ENCODE measurements around the gene BEND6.

Gene BEND6

DNA sequence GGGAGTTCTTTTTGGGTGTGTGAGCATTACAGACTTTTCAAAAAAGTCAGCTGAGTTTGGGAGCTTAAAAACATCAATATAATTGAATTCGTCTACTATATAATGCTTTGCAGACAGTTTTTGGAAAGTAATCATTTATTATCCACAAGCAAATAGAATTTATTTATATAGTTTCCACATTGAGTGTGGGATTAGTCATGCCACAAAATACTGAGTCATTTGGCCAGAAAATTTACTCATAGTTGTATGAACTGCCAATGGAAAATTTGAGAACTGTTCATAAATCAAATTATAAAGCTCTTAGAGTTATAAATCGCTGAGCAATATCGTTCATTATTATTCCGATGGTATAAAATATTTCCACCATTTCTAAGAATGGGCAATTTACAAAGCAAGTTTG lies 5.0 kb downstream of the BEND6 start:
- Histone ChIP-seq H3K27ac (ENCODE audit: low read length) (no peak overlapping the region), H3K27me3 (ENCODE audit: insufficient read depth, low read length) (peaks cover 14% of the 10 kb centered on the region; the same call in 1 of the 2 replicates), H3K36me3 (ENCODE audit: insufficient read depth, low read depth, low read length) (no peaks in the 10 kb centered on the region), H3K9me3 (ENCODE audit: insufficient read depth, low read depth, low read length) (no peaks in the 10 kb centered on the region), H3K4me3 (ENCODE audit: low read length) (no peak overlapping the region), H3K9ac (ENCODE audit: low read depth, low read length) (no peak overlapping the region), H3K4me1 (ENCODE audit: insufficient read depth, low read length) (peaks cover 11% of the 10 kb centered on the region)

DNA sequence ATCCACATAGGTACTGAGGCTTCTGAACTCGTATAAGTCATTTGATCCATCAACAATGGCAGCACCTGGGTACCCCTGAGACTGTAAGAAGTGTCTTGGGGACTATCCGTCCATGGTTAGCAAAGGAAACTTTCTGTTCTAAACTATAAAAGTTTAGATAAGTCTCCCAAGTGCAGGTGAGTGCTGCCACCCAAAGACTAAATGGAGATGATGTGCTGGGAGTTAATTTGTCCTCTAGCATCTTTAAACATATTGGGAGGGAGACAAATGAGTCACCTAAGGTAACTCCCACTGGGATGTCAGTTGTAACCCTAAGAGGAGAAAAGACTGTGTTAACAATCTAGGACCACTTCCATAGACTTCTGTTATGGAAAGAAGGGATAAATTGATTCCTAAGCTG lies 6.2 kb downstream of the BEND6 start:
- H3K27ac ChIP-seq (ENCODE audit: low read length): no peak overlapping the region
- H3K9ac ChIP-seq (ENCODE audit: low read depth, low read length): no peak overlapping the region
- H3K4me1 ChIP-seq (ENCODE audit: insufficient read depth, low read length): peaks cover 11% of the 10 kb centered on the region
- H3K9me3 ChIP-seq (ENCODE audit: insufficient read depth, low read depth, low read length): no peaks in the 10 kb centered on the region
- H3K27me3 ChIP-seq (ENCODE audit: insufficient read depth, low read length): peaks cover 11% of the 10 kb centered on the region; the same call in 1 of the 2 replicates
- no peaks in the 10 kb centered on the region for H3K36me3 ChIP-seq (ENCODE audit: insufficient read depth, low read depth, low read length)
- no peak overlapping the region for H3K4me3 ChIP-seq (ENCODE audit: low read length)

DNA sequence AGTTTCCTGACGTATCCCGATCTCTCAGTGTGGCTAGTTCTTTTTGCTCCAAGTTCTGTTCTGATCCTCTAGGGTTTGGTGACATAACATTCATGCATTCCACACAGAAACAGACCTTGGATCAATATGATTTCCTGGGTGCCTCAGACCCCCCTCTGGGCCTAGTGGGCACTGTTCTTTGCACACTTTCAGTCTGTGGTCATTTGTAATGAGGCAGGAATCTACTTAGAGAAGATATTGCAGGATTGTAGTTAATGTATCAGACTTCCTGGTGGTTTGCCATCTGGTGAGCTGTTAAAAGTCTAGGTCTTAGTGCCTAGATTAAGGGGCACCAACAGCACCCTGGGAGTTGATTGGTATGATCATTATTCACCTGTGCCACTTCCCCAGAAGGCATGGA lies 7.5 kb downstream of the BEND6 start:
- Histone ChIP-seq H3K9me3 (ENCODE audit: insufficient read depth, low read depth, low read length) (no peaks in the 10 kb centered on the region), H3K36me3 (ENCODE audit: insufficient read depth, low read depth, low read length) (no peaks in the 10 kb centered on the region), H3K27ac (ENCODE audit: low read length) (no peak overlapping the region), H3K4me3 (ENCODE audit: low read length) (no peak overlapping the region), H3K27me3 (ENCODE audit: insufficient read depth, low read length) (no peaks in the 10 kb centered on the region; the same call in 1 of the 2 replicates), H3K9ac (ENCODE audit: low read depth, low read length) (no peak overlapping the region), H3K4me1 (ENCODE audit: insufficient read depth, low read length) (peaks cover 7% of the 10 kb centered on the region)

DNA sequence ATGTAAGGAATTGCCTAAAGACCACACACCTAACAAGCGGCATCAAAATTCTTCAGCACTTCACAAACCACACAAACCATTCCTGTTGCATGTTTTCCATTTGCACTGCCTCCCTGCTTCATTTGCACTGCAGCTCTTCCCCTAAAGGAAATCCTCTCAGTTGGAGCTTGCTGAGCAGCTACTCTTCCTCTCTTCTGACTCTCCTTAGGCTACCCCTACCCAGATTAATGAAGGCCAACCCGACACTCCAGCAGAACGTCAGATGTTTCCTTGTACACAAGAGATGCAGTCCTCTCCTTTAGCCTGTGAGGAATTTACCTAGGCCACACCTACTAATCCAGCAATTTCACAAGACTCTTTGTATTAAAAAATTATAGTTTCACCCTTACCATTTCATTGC lies 8.1 kb downstream of the BEND6 start:
- Histone ChIP-seq H3K9me3 (ENCODE audit: insufficient read depth, low read depth, low read length) (no peaks in the 10 kb centered on the region), H3K27ac (ENCODE audit: low read length) (no peak overlapping the region), H3K27me3 (ENCODE audit: insufficient read depth, low read length) (no peaks in the 10 kb centered on the region), H3K36me3 (ENCODE audit: insufficient read depth, low read depth, low read length) (no peaks in the 10 kb centered on the region), H3K9ac (ENCODE audit: low read depth, low read length) (no peak overlapping the region), H3K4me3 (ENCODE audit: low read length) (no peak overlapping the region), H3K4me1 (ENCODE audit: insufficient read depth, low read length) (peaks cover 7% of the 10 kb centered on the region)

DNA sequence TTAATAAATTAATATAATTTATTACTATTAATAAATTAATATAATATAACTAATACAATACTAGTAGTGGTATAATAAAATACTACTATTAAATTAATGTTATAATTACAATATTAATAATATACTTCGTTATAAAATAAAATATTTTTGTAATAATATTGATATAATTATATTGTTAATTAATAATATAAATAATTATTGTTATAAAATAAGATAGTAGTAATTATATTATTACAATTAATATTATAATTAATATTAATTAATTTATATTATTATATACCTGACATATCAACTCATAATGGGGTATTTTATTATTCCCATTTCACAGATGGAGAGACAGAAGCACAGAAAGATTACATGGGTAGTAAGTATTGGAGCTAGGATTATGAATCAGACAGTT lies 8.9 kb downstream of the BEND6 start:
- H3K9me3 ChIP-seq (ENCODE audit: insufficient read depth, low read depth, low read length): no peaks in the 10 kb centered on the region
- peaks cover 7% of the 10 kb centered on the region for H3K4me1 ChIP-seq (ENCODE audit: insufficient read depth, low read length)
- no peaks in the 10 kb centered on the region for H3K27me3 ChIP-seq (ENCODE audit: insufficient read depth, low read length)
- H3K9ac ChIP-seq (ENCODE audit: low read depth, low read length): no peak overlapping the region
- no peaks in the 10 kb centered on the region for H3K36me3 ChIP-seq (ENCODE audit: insufficient read depth, low read depth, low read length)
- H3K4me3 ChIP-seq (ENCODE audit: low read length): no peak overlapping the region
- no peak overlapping the region for H3K27ac ChIP-seq (ENCODE audit: low read length)

DNA sequence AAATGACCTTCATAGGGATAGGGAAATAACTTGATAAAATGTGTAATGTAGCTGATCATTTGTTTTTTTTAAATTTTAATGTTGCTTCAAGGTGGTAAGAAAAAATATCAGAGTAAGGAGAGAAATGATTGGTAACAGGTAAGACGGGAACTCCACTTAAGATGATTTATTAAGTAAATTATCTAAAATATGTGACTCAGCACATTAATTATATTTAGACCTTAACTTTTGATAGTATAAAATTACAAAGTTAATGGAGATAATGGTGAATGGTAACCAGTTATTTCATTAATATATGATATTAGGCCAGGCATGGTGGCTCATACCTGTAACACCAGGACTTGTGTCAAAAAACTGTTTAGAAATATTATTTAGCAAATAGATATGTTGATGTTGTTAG lies 10.2 kb downstream of the BEND6 start:
- no peak overlapping the region for H3K27ac ChIP-seq (ENCODE audit: low read length)
- H3K4me1 ChIP-seq (ENCODE audit: insufficient read depth, low read length): peaks cover 7% of the 10 kb centered on the region
- H3K9me3 ChIP-seq (ENCODE audit: insufficient read depth, low read depth, low read length): no peaks in the 10 kb centered on the region
- H3K36me3 ChIP-seq (ENCODE audit: insufficient read depth, low read depth, low read length): no peaks in the 10 kb centered on the region
- H3K4me3 ChIP-seq (ENCODE audit: low read length): no peak overlapping the region
- H3K9ac ChIP-seq (ENCODE audit: low read depth, low read length): no peak overlapping the region
- H3K27me3 ChIP-seq (ENCODE audit: insufficient read depth, low read length): no peaks in the 10 kb centered on the region

DNA sequence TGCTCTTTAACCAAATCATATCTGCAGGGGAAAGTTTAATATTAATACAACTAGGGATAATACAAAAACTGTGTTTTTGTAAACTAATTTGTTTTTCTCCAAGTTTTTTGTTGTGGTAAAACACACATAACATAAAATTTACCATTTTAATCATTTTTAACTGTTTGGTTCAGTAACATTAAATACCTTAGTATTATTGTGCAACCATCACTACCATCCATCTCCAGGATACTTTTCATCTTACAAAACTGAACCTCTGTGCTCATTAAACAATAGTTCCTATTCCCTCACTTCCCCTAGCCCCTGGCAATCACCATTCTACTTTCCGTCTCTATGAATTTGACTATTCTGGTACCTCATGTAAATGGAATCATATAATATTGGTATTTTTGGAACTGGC lies 15.9 kb downstream of the BEND6 start:
- H3K9me3 ChIP-seq (ENCODE audit: insufficient read depth, low read depth, low read length): peaks cover 5% of the 10 kb centered on the region; the same call in 1 of the 2 replicates
- no peak overlapping the region for H3K4me3 ChIP-seq (ENCODE audit: low read length)
- no peak overlapping the region for H3K27ac ChIP-seq (ENCODE audit: low read length)
- H3K27me3 ChIP-seq (ENCODE audit: insufficient read depth, low read length): no peaks in the 10 kb centered on the region
- H3K4me1 ChIP-seq (ENCODE audit: insufficient read depth, low read length): no peaks in the 10 kb centered on the region
- H3K9ac ChIP-seq (ENCODE audit: low read depth, low read length): no peak overlapping the region
- no peaks in the 10 kb centered on the region for H3K36me3 ChIP-seq (ENCODE audit: insufficient read depth, low read depth, low read length)

DNA sequence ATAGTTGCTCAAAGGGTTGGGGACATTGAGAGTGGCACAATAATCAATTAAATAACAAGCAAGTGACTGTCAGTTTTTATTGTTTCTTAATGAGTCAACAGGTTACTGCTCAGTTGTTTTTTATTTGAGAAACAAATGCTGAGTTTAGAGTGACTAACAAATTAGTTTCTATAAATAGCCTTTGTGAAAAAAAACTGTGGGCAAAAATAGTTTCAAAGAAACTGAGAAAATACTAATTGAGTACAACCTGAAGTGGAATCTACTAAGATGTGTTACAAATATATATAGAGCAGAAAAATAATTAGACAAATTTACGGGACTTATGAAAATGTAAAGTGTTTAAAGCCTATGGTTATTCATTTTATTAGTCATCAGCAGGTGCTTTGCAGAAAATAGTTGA lies 22.3 kb downstream of the BEND6 start:
- Histone ChIP-seq H3K27ac (ENCODE audit: low read length) (no peak overlapping the region), H3K36me3 (ENCODE audit: insufficient read depth, low read depth, low read length) (no peaks in the 10 kb centered on the region), H3K4me3 (ENCODE audit: low read length) (no peak overlapping the region), H3K9me3 (ENCODE audit: insufficient read depth, low read depth, low read length) (peaks cover 25% of the 10 kb centered on the region; the same call in 1 of the 2 replicates), H3K9ac (ENCODE audit: low read depth, low read length) (no peak overlapping the region), H3K27me3 (ENCODE audit: insufficient read depth, low read length) (no peaks in the 10 kb centered on the region), H3K4me1 (ENCODE audit: insufficient read depth, low read length) (no peaks in the 10 kb centered on the region)

DNA sequence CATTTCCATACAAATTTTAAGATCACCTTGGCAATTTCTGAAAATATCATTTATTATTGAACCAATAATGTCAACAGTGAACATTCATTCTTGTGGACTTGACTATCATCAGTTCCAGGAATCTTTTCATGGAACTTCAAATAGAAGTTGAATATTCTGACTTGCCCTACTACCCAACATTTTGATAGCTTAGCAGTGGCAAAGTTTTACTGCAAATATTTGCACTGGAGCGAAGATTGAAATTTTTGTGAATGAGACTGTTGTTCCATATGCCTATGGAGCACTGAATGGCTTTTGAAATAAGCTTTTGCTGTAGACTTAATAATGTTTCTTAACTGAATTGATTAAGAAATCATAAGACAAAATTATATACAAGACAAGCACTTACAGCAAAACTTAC lies 23.6 kb downstream of the BEND6 start:
- no peak overlapping the region for H3K4me3 ChIP-seq (ENCODE audit: low read length)
- no peaks in the 10 kb centered on the region for H3K36me3 ChIP-seq (ENCODE audit: insufficient read depth, low read depth, low read length)
- H3K27me3 ChIP-seq (ENCODE audit: insufficient read depth, low read length): no peaks in the 10 kb centered on the region
- no peak overlapping the region for H3K27ac ChIP-seq (ENCODE audit: low read length)
- no peaks in the 10 kb centered on the region for H3K4me1 ChIP-seq (ENCODE audit: insufficient read depth, low read length)
- no peak overlapping the region for H3K9ac ChIP-seq (ENCODE audit: low read depth, low read length)
- H3K9me3 ChIP-seq (ENCODE audit: insufficient read depth, low read depth, low read length): peaks cover 25% of the 10 kb centered on the region; the same call in 1 of the 2 replicates

DNA sequence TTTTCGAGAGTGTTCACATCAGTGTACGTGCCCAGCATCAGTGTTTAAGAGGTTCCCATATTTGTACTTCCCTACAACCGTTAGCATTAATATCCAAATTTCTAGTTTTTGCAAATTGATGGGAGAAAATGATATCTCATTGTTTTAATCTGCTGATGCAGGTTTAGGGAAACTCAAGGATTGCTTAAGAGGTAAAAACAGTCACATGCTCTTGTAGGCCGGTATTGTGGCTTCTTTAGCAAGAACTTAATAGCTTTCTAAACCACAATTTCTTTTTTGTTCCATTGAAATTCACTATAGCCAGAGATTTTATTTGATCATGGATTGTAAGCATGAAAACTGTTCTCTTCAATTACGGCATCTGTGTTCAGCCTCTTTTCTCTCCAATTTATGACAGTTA lies 29.5 kb downstream of the BEND6 start:
- no peak overlapping the region for H3K9ac ChIP-seq (ENCODE audit: low read depth, low read length)
- H3K4me1 ChIP-seq (ENCODE audit: insufficient read depth, low read length): no peaks in the 10 kb centered on the region
- H3K9me3 ChIP-seq (ENCODE audit: insufficient read depth, low read depth, low read length): no peaks in the 10 kb centered on the region
- no peak overlapping the region for H3K4me3 ChIP-seq (ENCODE audit: low read length)
- no peaks in the 10 kb centered on the region for H3K27me3 ChIP-seq (ENCODE audit: insufficient read depth, low read length)
- H3K27ac ChIP-seq (ENCODE audit: low read length): no peak overlapping the region
- H3K36me3 ChIP-seq (ENCODE audit: insufficient read depth, low read depth, low read length): no peaks in the 10 kb centered on the region

DNA sequence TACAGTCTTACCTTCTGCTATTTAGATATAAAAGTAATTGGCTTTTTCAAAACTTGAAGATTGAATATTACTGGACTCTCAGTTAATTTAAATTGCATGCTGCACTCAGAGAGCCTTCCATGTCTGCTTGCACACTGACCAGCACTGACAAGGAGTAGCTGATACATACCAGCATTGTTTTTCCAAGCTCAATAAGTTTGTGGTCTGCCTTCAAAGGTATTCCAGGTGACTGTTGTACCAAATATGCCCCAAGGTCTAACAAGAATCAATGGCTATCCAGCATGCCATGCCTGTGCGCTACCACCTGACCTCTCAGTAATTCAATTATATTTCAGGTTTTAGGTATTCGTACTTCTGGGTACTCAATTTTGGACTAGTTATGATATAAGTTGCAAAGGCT lies 30.0 kb downstream of the BEND6 start:
- Histone ChIP-seq H3K36me3 (ENCODE audit: insufficient read depth, low read depth, low read length) (no peaks in the 10 kb centered on the region), H3K27ac (ENCODE audit: low read length) (no peak overlapping the region), H3K27me3 (ENCODE audit: insufficient read depth, low read length) (no peaks in the 10 kb centered on the region), H3K4me1 (ENCODE audit: insufficient read depth, low read length) (no peaks in the 10 kb centered on the region), H3K9ac (ENCODE audit: low read depth, low read length) (no peak overlapping the region), H3K9me3 (ENCODE audit: insufficient read depth, low read depth, low read length) (no peaks in the 10 kb centered on the region), H3K4me3 (ENCODE audit: low read length) (no peak overlapping the region)

DNA sequence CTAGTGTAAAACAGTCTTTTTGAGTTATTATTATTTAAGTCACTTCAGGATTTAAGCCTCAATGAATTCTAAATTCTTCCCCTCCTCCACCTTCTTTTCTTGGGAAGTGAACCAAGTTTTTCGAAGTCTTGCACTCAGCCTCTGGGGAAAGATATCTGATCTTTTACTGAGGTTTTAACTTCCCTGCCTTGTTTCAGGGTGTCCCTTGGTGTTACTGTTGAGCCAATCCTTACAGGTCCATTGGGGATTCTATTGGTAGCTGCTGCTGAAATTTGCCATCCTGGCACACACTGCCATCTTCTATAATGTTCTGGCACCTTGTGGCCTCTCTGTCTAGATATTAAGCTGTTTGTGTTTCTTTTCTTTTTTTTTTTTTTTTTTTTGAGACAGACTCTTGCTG lies 31.7 kb downstream of the BEND6 start:
- Histone ChIP-seq H3K4me1 (ENCODE audit: insufficient read depth, low read length) (no peaks in the 10 kb centered on the region), H3K9me3 (ENCODE audit: insufficient read depth, low read depth, low read length) (no peaks in the 10 kb centered on the region), H3K4me3 (ENCODE audit: low read length) (no peak overlapping the region), H3K27ac (ENCODE audit: low read length) (no peak overlapping the region), H3K36me3 (ENCODE audit: insufficient read depth, low read depth, low read length) (no peaks in the 10 kb centered on the region), H3K9ac (ENCODE audit: low read depth, low read length) (no peak overlapping the region), H3K27me3 (ENCODE audit: insufficient read depth, low read length) (no peaks in the 10 kb centered on the region)

DNA sequence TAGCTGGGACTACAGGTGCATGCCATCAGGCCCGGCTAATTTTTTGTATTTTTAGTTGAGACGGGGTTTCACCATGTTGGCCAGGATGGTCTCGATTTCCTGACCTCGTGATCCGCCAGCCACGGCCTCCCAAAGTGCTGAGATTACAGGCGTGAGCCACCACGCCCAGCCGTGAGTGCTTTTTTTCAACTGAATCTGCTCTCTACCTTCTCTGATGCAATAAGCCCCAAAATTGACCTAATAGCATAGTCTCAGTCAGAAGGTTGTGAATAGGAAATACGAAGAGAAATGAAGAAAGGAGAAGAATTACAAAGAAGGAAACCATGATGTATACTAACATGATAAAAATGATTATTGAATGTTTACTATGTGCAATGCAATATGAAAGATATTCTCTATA lies 33.2 kb downstream of the BEND6 start:
- Histone ChIP-seq H3K4me3 (ENCODE audit: low read length) (no peak overlapping the region), H3K4me1 (ENCODE audit: insufficient read depth, low read length) (no peaks in the 10 kb centered on the region), H3K36me3 (ENCODE audit: insufficient read depth, low read depth, low read length) (no peaks in the 10 kb centered on the region), H3K27ac (ENCODE audit: low read length) (no peak overlapping the region), H3K9me3 (ENCODE audit: insufficient read depth, low read depth, low read length) (no peaks in the 10 kb centered on the region), H3K9ac (ENCODE audit: low read depth, low read length) (no peak overlapping the region), H3K27me3 (ENCODE audit: insufficient read depth, low read length) (no peaks in the 10 kb centered on the region)
